ENCODE data around the gene FARP2. TPM values are rescaled to one million over a fixed set of nuclear protein-coding genes. Genes with fewer than 3 reads are reported as not detected.

FARP2 gene
- total RNA-seq, 4 donors from 2014 or later, result 27.6 to 44.0 (median 35.9) TPM

DNA sequence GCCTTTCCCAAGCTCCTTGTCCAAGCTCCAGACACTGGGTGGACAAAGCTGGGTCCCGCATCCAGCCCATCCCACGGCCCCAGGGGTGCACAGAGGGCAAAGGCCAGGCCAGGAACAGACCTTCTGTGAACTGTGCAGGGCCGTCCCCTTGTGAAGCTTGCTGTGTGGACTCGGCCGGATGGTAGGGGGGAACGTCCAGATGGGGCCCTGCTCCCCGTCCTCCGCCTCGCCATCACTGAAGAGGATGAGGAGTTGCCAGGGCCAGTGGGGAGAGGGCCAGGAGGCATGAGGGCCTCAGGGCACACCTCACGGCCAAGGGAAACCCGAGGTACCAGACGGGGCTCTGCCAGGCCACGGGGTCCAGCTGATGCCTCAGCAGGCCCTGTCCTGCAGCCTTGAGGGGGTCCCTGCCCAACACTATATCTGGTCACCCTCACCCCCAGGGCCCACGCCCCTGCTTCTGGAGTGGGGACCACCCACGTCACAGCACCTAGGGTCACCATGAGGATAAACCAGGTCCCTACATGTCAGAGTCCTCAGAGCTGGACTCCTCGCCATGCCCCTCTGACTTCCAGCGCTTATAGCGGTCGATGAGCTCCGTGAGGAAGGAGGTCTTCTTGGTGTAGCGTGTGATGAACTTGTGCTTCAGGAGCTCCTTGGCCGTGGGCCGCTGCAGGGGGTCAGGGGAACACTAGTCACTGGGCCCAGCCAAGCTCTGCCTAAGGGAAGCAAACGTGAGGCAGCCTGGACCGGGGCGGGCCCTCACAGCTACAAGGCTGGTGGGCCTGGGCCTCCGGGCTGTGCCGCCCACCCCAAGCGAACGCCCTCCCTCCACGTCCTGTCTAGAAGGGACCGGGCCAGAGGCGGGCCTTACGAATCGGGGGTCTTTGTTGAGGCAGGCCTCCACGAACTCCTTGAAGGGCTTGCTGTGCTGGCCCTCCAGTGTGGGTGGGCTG, 142.3 kb downstream of the FARP2 start:
- Histone ChIP-seq H3K4me1 (no peaks in the 10 kb centered on the region), H3K4me3 (no peak overlapping the region), H3K27ac (no peak overlapping the region), H3K36me3 (peaks cover 0 to 94% of the 10 kb centered on the region in 2 donors), H3K27me3 (no peaks in the 10 kb centered on the region), H3K9me3 (no peaks in the 10 kb centered on the region)
- TF ChIP-seq, protein P1, sequence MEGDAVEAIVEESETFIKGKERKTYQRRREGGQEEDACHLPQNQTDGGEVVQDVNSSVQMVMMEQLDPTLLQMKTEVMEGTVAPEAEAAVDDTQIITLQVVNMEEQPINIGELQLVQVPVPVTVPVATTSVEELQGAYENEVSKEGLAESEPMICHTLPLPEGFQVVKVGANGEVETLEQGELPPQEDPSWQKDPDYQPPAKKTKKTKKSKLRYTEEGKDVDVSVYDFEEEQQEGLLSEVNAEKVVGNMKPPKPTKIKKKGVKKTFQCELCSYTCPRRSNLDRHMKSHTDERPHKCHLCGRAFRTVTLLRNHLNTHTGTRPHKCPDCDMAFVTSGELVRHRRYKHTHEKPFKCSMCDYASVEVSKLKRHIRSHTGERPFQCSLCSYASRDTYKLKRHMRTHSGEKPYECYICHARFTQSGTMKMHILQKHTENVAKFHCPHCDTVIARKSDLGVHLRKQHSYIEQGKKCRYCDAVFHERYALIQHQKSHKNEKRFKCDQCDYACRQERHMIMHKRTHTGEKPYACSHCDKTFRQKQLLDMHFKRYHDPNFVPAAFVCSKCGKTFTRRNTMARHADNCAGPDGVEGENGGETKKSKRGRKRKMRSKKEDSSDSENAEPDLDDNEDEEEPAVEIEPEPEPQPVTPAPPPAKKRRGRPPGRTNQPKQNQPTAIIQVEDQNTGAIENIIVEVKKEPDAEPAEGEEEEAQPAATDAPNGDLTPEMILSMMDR (IDR thresholded peaks at IDR 0.05), result no peak
- no peak for TF ChIP-seq POLR2A (IDR thresholded peaks at IDR 0.05)
- TF ChIP-seq EP300 (IDR thresholded peaks at IDR 0.05), result no peak
- TF ChIP-seq POLR2AphosphoS5 (IDR thresholded peaks at IDR 0.05), result no peak
- WGBS, 2 donors (ENCODE audit: low coverage in 1 of 2), result no CpG with 5 or more reads among the region's 36 CpGs
- ATAC-seq, result no peak

DNA sequence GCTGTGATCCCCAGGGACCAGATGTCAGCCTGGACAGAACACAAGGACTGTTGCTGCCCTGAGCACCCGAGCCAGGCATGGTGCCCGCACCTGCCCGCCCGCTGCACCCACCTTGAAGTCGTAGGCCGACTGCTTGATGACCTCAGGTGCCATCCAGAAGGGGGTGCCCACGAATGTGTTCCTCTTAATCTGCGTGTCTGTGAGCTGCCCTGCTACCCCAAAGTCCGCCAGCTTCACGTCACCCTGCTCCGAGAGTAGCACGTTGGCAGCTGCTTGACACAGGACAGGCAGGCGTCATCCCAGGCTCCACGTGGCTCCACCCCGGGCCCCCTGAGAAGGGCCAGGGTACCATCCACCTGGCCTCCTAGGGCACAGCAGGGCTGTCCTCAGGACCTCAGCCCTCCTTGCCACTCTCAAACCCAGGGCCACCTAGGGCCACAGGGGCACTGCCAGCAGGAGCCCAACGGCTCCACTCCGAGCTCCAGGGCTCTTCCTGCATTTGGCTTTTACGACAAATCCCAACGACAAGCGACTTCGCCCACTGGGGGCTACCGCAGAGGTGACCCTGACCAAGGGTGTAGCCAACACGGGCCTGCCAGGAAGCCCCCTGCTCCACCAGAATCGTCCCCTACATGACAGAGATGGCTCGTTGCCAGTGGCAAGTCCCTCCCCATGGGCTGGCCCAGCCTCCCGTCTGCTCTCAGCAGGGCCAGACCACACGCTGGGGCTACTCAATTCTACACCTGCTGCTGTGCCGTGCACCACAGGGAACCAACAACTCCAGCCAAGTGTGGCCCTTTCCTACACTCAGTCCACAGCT, 143.3 kb downstream of the FARP2 start:
- no CpG with 5 or more reads among the region's 28 CpGs for WGBS, 2 donors (ENCODE audit: low coverage in 1 of 2)
- Histone ChIP-seq H3K36me3 (peaks cover 0 to 90% of the 10 kb centered on the region in 2 donors), H3K4me3 (no peak overlapping the region), H3K4me1 (no peaks in the 10 kb centered on the region), H3K9me3 (no peaks in the 10 kb centered on the region), H3K27me3 (no peaks in the 10 kb centered on the region), H3K27ac (no peak overlapping the region)
- ATAC-seq, result no peak
- TF ChIP-seq, protein P1 (IDR thresholded peaks at IDR 0.05), result no peak
- TF ChIP-seq POLR2A (IDR thresholded peaks at IDR 0.05) (no peak), EP300 (IDR thresholded peaks at IDR 0.05) (no peak), POLR2AphosphoS5 (IDR thresholded peaks at IDR 0.05) (no peak)

DNA sequence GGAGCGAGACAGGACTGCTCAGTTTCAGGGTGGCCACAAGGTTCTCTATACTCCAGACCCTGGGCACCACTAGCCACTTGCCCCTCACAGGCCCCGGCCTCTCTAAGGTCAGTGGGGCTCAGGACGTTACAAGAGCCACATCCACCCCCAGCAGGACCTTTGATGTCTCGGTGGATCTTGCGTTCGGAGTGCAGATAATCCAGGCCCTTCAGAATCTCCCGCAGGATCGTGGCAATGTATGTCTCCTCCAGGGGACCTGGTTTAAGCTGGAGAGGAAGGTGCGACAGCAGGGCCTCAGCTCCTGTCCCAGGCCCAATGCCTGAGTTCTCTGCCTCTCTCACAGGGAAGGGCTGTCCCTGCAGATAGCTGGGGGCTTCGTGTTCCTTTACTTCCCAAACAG, 143.9 kb downstream of the FARP2 start:
- Histone ChIP-seq H3K4me1 (peaks cover 0 to 3% (median 0%) of the 10 kb centered on the region in 3 donors), H3K9me3 (no peaks in the 10 kb centered on the region), H3K36me3 (peaks cover 0 to 85% of the 10 kb centered on the region in 2 donors), H3K27ac (no peak overlapping the region), H3K27me3 (no peaks in the 10 kb centered on the region), H3K4me3 (no peak overlapping the region)
- no peak for ATAC-seq
- WGBS, 2 donors (ENCODE audit: low coverage in 1 of 2), result 80% methylated on average over 2 of the region's 10 CpGs; no CpG with 5 or more reads in 1 of the 2 donors
- TF ChIP-seq EP300 (IDR thresholded peaks at IDR 0.05) (no peak), POLR2AphosphoS5 (IDR thresholded peaks at IDR 0.05) (no peak), POLR2A (IDR thresholded peaks at IDR 0.05) (no peak)
- TF ChIP-seq, protein P1 (IDR thresholded peaks at IDR 0.05), result no peak

DNA sequence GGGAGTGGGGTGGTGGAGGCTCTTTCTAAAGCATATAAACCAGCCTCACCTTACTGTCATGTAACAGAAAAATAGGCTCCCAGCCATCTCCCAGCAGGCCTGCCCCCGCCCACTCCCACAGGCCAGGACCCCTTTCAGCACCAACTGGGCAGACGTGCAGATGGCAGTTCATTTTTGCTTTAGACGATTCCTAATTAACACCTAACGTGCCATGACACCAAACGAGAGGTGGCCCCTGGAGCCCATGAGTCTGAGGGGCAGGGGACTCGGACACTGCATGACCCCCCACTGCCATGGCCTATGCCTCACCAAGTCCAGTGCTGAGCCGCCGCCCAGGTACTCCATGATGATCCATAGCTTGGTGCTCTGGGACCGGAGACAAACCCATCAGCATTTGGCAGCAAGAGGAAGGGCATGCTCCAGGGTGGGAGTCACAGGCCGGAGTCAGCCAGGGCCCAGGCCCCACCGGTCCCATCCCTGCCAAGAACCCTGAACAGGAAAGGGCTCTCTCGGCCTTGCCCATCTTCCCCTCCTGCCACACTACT, 144.4 kb downstream of the FARP2 start:
- H3K27me3 ChIP-seq, result no peaks in the 10 kb centered on the region
- no CpG with 5 or more reads among the region's 12 CpGs for WGBS, 2 donors (ENCODE audit: low coverage in 1 of 2)
- H3K4me3 ChIP-seq, result no peak overlapping the region
- TF ChIP-seq, protein P1 (IDR thresholded peaks at IDR 0.05), result no peak
- TF ChIP-seq EP300 (IDR thresholded peaks at IDR 0.05) (no peak), POLR2A (IDR thresholded peaks at IDR 0.05) (no peak), POLR2AphosphoS5 (IDR thresholded peaks at IDR 0.05) (no peak)
- H3K36me3 ChIP-seq, result peaks cover 0 to 80% of the 10 kb centered on the region in 2 donors
- ATAC-seq, result no peak
- no peak overlapping the region for H3K27ac ChIP-seq
- H3K4me1 ChIP-seq, result peaks cover 0 to 8% (median 4%) of the 10 kb centered on the region in 3 donors
- H3K9me3 ChIP-seq, result no peaks in the 10 kb centered on the region
